HG03354 (cell line): ENCODE data around the gene CRTAC1.

Source experiments
- ATAC-seq: cut with Tn5 transposase; IDR thresholded peaks from one replicate; pipeline ENCODE4 v1.9.1; 2021; ENCODE audit warnings: mild to moderate bottlenecking; ENCODE audit not compliant: unreplicated experiment, poor library complexity, severe bottlenecking

The CRTAC1 gene

GRCh38 chr10:97928897-97929296 is 101.5 kb downstream of the CRTAC1 start:
- no peak for ATAC-seq

- ATAC-seq: no peak
Measured at GRCh38 chr10:97927622-97928021, 102.8 kb downstream of the CRTAC1 start.

GRCh38 chr10:97926055-97926454 is 104.4 kb downstream of the CRTAC1 start:
- no peak for ATAC-seq

GRCh38 chr10:97925308-97925938 is 105.0 kb downstream of the CRTAC1 start:
- no peak for ATAC-seq

GRCh38 chr10:97924678-97925077 is 105.7 kb downstream of the CRTAC1 start:
- ATAC-seq: no peak

- ATAC-seq: no peak
Measured at GRCh38 chr10:97923476-97923875, 106.9 kb downstream of the CRTAC1 start.

GRCh38 chr10:97923057-97923456 is 107.4 kb downstream of the CRTAC1 start:
- ATAC-seq: no peak

GRCh38 chr10:97922022-97922758 is 108.2 kb downstream of the CRTAC1 start:
- ATAC-seq: no peak

GRCh38 chr10:97921581-97922021 is 108.8 kb downstream of the CRTAC1 start:
- ATAC-seq: no peak

GRCh38 chr10:97920865-97921264 is 109.6 kb downstream of the CRTAC1 start:
- ATAC-seq: no peak

- ATAC-seq: no peak
Measured at GRCh38 chr10:97919012-97919411, 111.4 kb downstream of the CRTAC1 start.

- ATAC-seq: no peak
Measured at GRCh38 chr10:97916586-97916985, 113.8 kb downstream of the CRTAC1 start.

GRCh38 chr10:97915346-97916131 is 114.9 kb downstream of the CRTAC1 start:
- ATAC-seq: no peak

- peak; percentile 72 for ATAC-seq
Measured at GRCh38 chr10:97914837-97915211, 115.6 kb downstream of the CRTAC1 start.

GRCh38 chr10:97914171-97914836 is 116.1 kb downstream of the CRTAC1 start:
- ATAC-seq: no peak

- ATAC-seq: no peak
Measured at GRCh38 chr10:97913614-97914013, 116.8 kb downstream of the CRTAC1 start.

- no peak for ATAC-seq
Measured at GRCh38 chr10:97913193-97913592, 117.2 kb downstream of the CRTAC1 start.

- ATAC-seq: no peak
Measured at GRCh38 chr10:97911217-97911616, 119.2 kb downstream of the CRTAC1 start.

GRCh38 chr10:97910661-97911060 is 119.8 kb downstream of the CRTAC1 start:
- no peak for ATAC-seq

- ATAC-seq: no peak
Measured at GRCh38 chr10:97907830-97908229, 122.6 kb downstream of the CRTAC1 start.
